Activated T-helper 17 cell treated with anti-CD3 and anti-CD28 coated beads, Interleukin-2, amount 50 U/mL, for 72 hours (primary cell): ENCODE data around the gene RND2. TPM values are rescaled to one million over a fixed set of nuclear protein-coding genes. Genes with fewer than 3 reads are reported as not detected.
A peak's percentile ranks its signal among the peaks of the same experiment; 100 is the strongest.
"Not testable (repeated sequence)": the region's sequence is repeated elsewhere in the genome, so short reads cannot be mapped to it uniquely, and the experiment has no call there.

Experiments
- ATAC-seq: fragments of 150-1000 bp; cut with Tn5 transposase; replicated peaks from 2 replicates; pipeline ENCODE4 v1.10.0; 2021; ENCODE audit warnings: mild to moderate bottlenecking, moderate library complexity
- H3K27ac Mint-ChIP-seq: one replicate; pipeline ENCODE4 v1.8.0; 2022; ENCODE audit warnings: mixed read lengths
- H3K27me3 Mint-ChIP-seq: one replicate; pipeline ENCODE4 v1.8.0; 2022; ENCODE audit warnings: mixed read lengths
- H3K36me3 Mint-ChIP-seq: one replicate; pipeline ENCODE4 v1.8.0; 2022; ENCODE audit warnings: low read depth, mild to moderate bottlenecking, mixed read lengths
- H3K4me1 Mint-ChIP-seq: one replicate; pipeline ENCODE4 v1.8.0; 2022; ENCODE audit warnings: mixed read lengths
- H3K4me3 Mint-ChIP-seq: one replicate; pipeline ENCODE4 v1.8.0; 2022; ENCODE audit warnings: mild to moderate bottlenecking, mixed read lengths
- H3K9me3 Mint-ChIP-seq: one replicate; pipeline ENCODE4 v1.8.0; 2022; ENCODE audit warnings: mixed read lengths
- total RNA-seq, 2 donors: library from RNA; stranded (reverse); gene quantifications; one replicate each; pipeline ENCODE4 v1.2.3, GENCODE V29; 2022

The RND2 gene
- total RNA-seq, 2 donors from 2014 or later = not detected

GRCh38 chr17:42997390-42997983, 27.5 kb upstream of the RND2 start:
- H3K27ac Mint-ChIP-seq = peak overlapping the region; percentile 93
- peaks cover 4% of the 10 kb centered on the region for H3K4me1 Mint-ChIP-seq
- ATAC-seq = no peak
- no peaks in the 10 kb centered on the region for H3K27me3 Mint-ChIP-seq
- H3K9me3 Mint-ChIP-seq = no peaks in the 10 kb centered on the region
- peaks cover 74% of the 10 kb centered on the region for H3K36me3 Mint-ChIP-seq
- peak overlapping the region; percentile 83 for H3K4me3 Mint-ChIP-seq

- ATAC-seq = peak; percentile 97
- H3K4me1 Mint-ChIP-seq = peaks cover 4% of the 10 kb centered on the region
- no peaks in the 10 kb centered on the region for H3K9me3 Mint-ChIP-seq
- H3K36me3 Mint-ChIP-seq = peaks cover 74% of the 10 kb centered on the region
- peak within 1 kb of the TSS; percentile 83 for H3K4me3 Mint-ChIP-seq
- peak within 1 kb of the TSS; percentile 93 for H3K27ac Mint-ChIP-seq
- no peaks in the 10 kb centered on the region for H3K27me3 Mint-ChIP-seq
Measured at GRCh38 chr17:42997984-42998938, 26.8 kb upstream of the RND2 start, which contains the start of gene RPL27. TSS of gene RPL27 (plus strand) at chr17:42998419. CDS start at chr17:42998751, 332 bp downstream.

- no peaks in the 10 kb centered on the region for H3K9me3 Mint-ChIP-seq
- ATAC-seq = no peak
- no peaks in the 10 kb centered on the region for H3K27me3 Mint-ChIP-seq
Measured at GRCh38 chr17:42999003-42999525, 26.0 kb upstream of the RND2 start.

GRCh38 chr17:43000894-43001293, 24.1 kb upstream of the RND2 start:
- not testable (repeated sequence) for ATAC-seq, H3K27me3 Mint-ChIP-seq, H3K27ac Mint-ChIP-seq, H3K4me1 Mint-ChIP-seq, H3K9me3 Mint-ChIP-seq, H3K4me3 Mint-ChIP-seq
- H3K36me3 Mint-ChIP-seq = peaks cover 69% of the 10 kb centered on the region

More at GRCh38 chr17:42999003-42999525, 26.0 kb upstream of the RND2 start:
- Mint-ChIP-seq H3K36me3 (peaks cover 74% of the 10 kb centered on the region), H3K4me1 (peaks cover 4% of the 10 kb centered on the region), H3K4me3 (peak overlapping the region; percentile 83), H3K27ac (peak overlapping the region; percentile 93)

GRCh38 chr17:43003542-43004172, 21.4 kb upstream of the RND2 start:
- no peak overlapping the region for H3K27ac Mint-ChIP-seq
- peaks cover 69% of the 10 kb centered on the region for H3K36me3 Mint-ChIP-seq
- no peaks in the 10 kb centered on the region for H3K27me3 Mint-ChIP-seq
- H3K4me1 Mint-ChIP-seq = no peaks in the 10 kb centered on the region
- no peak overlapping the region for H3K4me3 Mint-ChIP-seq
- H3K9me3 Mint-ChIP-seq = no peaks in the 10 kb centered on the region
- no peak for ATAC-seq

GRCh38 chr17:43006639-43007551, 18.1 kb upstream of the RND2 start, which contains the start of gene IFI35:
TSS of gene IFI35 (plus strand) at chr17:43006784. CDS start at chr17:43006948, 164 bp downstream.
- Mint-ChIP-seq H3K36me3 (peaks cover 48% of the 10 kb centered on the region), H3K27me3 (no peaks in the 10 kb centered on the region), H3K4me3 (peak within 1 kb of the TSS; percentile 98), H3K27ac (peak within 1 kb of the TSS; percentile 98), H3K4me1 (no peaks in the 10 kb centered on the region), H3K9me3 (no peaks in the 10 kb centered on the region)
- ATAC-seq = peak; percentile 99

- Mint-ChIP-seq H3K9me3 (no peaks in the 10 kb centered on the region), H3K27ac (peak overlapping the region; percentile 9), H3K4me3 (no peak overlapping the region), H3K36me3 (peaks cover 50% of the 10 kb centered on the region), H3K27me3 (no peaks in the 10 kb centered on the region), H3K4me1 (peaks cover 5% of the 10 kb centered on the region)
- ATAC-seq = no peak
Measured at GRCh38 chr17:43010667-43011308, 14.2 kb upstream of the RND2 start.

GRCh38 chr17:43011728-43012472, 13.1 kb upstream of the RND2 start:
- H3K27me3 Mint-ChIP-seq = no peaks in the 10 kb centered on the region
- no peaks in the 10 kb centered on the region for H3K9me3 Mint-ChIP-seq
- H3K4me3 Mint-ChIP-seq = no peak overlapping the region
- no peak overlapping the region for H3K27ac Mint-ChIP-seq
- H3K36me3 Mint-ChIP-seq = peaks cover 45% of the 10 kb centered on the region
- peaks cover 5% of the 10 kb centered on the region for H3K4me1 Mint-ChIP-seq
- no peak for ATAC-seq

GRCh38 chr17:43013296-43013695, 11.7 kb upstream of the RND2 start:
- Mint-ChIP-seq H3K4me1 (peaks cover 9% of the 10 kb centered on the region), H3K4me3 (no peak overlapping the region), H3K27ac (peak overlapping the region; percentile 20), H3K36me3 (peaks cover 45% of the 10 kb centered on the region), H3K27me3 (no peaks in the 10 kb centered on the region), H3K9me3 (no peaks in the 10 kb centered on the region)
- no peak for ATAC-seq

- Mint-ChIP-seq H3K4me1 (peaks cover 17% of the 10 kb centered on the region), H3K4me3 (no peak overlapping the region), H3K9me3 (no peaks in the 10 kb centered on the region)
Measured at GRCh38 chr17:43014020-43014648, 10.9 kb upstream of the RND2 start.

GRCh38 chr17:43014649-43015542, 10.1 kb upstream of the RND2 start:
- Mint-ChIP-seq H3K36me3 (peaks cover 45% of the 10 kb centered on the region), H3K27ac (peak overlapping the region; percentile 72), H3K9me3 (no peaks in the 10 kb centered on the region), H3K27me3 (no peaks in the 10 kb centered on the region), H3K4me3 (no peak overlapping the region), H3K4me1 (peaks cover 21% of the 10 kb centered on the region)
- no peak for ATAC-seq

More at GRCh38 chr17:43014020-43014648, 10.9 kb upstream of the RND2 start:
- peak; percentile 27 for ATAC-seq
- H3K27me3 Mint-ChIP-seq = no peaks in the 10 kb centered on the region
- no peak overlapping the region for H3K27ac Mint-ChIP-seq
- peaks cover 45% of the 10 kb centered on the region for H3K36me3 Mint-ChIP-seq
